ENCODE data around the gene ERC1. TPM values are rescaled to one million over a fixed set of nuclear protein-coding genes. Genes with fewer than 3 reads are reported as not detected.

Gene ERC1
- total RNA-seq, 2 experiments from 2014 or later = 40.1 to 49.6 TPM

GRCh38 chr12:1019283-1019682, 28.3 kb downstream of the ERC1 start:
- ChIA-PET CTCF (no interaction called here), POLR2A (no interaction called here)
- H3K4me1 Mint-ChIP-seq (ENCODE audit: low read depth) = peaks cover 25% of the 10 kb centered on the region
- H3K9me3 Mint-ChIP-seq = no peaks in the 10 kb centered on the region
- peaks cover 32% of the 10 kb centered on the region for H3K36me3 Mint-ChIP-seq (ENCODE audit: low read depth)
- TF ChIP-seq CTCF (IDR thresholded peaks at IDR 0.05) = no peak
- no peak overlapping the region for H3K4me3 Mint-ChIP-seq
- no peak for DNase-seq
- Histone ChIP-seq H3K27ac (ENCODE audit: low read depth in 1 of 2, low read length in 2 of 2) (no peak overlapping the region), H3K27me3 (ENCODE audit: control insufficient read depth in 1 of 2, insufficient read depth in 2 of 2, low read length in 2 of 2) (no peaks in the 10 kb centered on the region), H3K4me3 (ENCODE audit: low read length) (no peak overlapping the region), H3K36me3 (ENCODE audit: insufficient read depth, low read length) (peaks cover 4% of the 10 kb centered on the region), H3K4me1 (ENCODE audit: insufficient read depth, low read length) (no peaks in the 10 kb centered on the region), H3K9me3 (ENCODE audit: control insufficient read depth in 1 of 2, insufficient read depth in 1 of 2, low read length in 2 of 2) (no peaks in the 10 kb centered on the region)
- intact Hi-C loops (cut with DNase I, micrococcal nuclease) = no loop called here
- H3K27ac Mint-ChIP-seq = no peak overlapping the region
- no peaks in the 10 kb centered on the region for H3K27me3 Mint-ChIP-seq
- no peak for ATAC-seq (ENCODE audit: poor library complexity)

GRCh38 chr12:1020389-1020788, 29.4 kb downstream of the ERC1 start:
- Mint-ChIP-seq H3K4me3 (no peak overlapping the region), H3K4me1 (ENCODE audit: low read depth) (peaks cover 25% of the 10 kb centered on the region), H3K27me3 (no peaks in the 10 kb centered on the region), H3K9me3 (no peaks in the 10 kb centered on the region), H3K27ac (no peak overlapping the region), H3K36me3 (ENCODE audit: low read depth) (peaks cover 32% of the 10 kb centered on the region)
- intact Hi-C loops (cut with DNase I, micrococcal nuclease) = no loop called here
- H3K36me3 ChIP-seq (ENCODE audit: insufficient read depth, low read length) = peaks cover 4% of the 10 kb centered on the region
- no peak for TF ChIP-seq CTCF (IDR thresholded peaks at IDR 0.05)
- no peaks in the 10 kb centered on the region for H3K4me1 ChIP-seq (ENCODE audit: insufficient read depth, low read length)
- H3K4me3 ChIP-seq (ENCODE audit: low read length) = no peak overlapping the region
- no peaks in the 10 kb centered on the region for H3K9me3 ChIP-seq (ENCODE audit: control insufficient read depth in 1 of 2, insufficient read depth in 1 of 2, low read length in 2 of 2)
- ChIA-PET POLR2A (no interaction called here), CTCF (no interaction called here)
- H3K27me3 ChIP-seq (ENCODE audit: control insufficient read depth in 1 of 2, insufficient read depth in 2 of 2, low read length in 2 of 2) = no peaks in the 10 kb centered on the region
- no peak overlapping the region for H3K27ac ChIP-seq (ENCODE audit: low read depth in 1 of 2, low read length in 2 of 2)
- DNase-seq (no peak), ATAC-seq (ENCODE audit: poor library complexity) (no peak)

- intact Hi-C loops (cut with DNase I, micrococcal nuclease) = no loop called here
- no peak for ATAC-seq (ENCODE audit: poor library complexity)
- H3K27me3 ChIP-seq (ENCODE audit: control insufficient read depth in 1 of 2, insufficient read depth in 2 of 2, low read length in 2 of 2) = no peaks in the 10 kb centered on the region
- no peaks in the 10 kb centered on the region for H3K9me3 ChIP-seq (ENCODE audit: control insufficient read depth in 1 of 2, insufficient read depth in 1 of 2, low read length in 2 of 2)
- ChIA-PET CTCF (no interaction called here), POLR2A (no interaction called here)
- no peaks in the 10 kb centered on the region for H3K9me3 Mint-ChIP-seq
- H3K4me3 Mint-ChIP-seq = no peak overlapping the region
- no peak for TF ChIP-seq CTCF (IDR thresholded peaks at IDR 0.05)
- H3K4me1 ChIP-seq (ENCODE audit: insufficient read depth, low read length) = no peaks in the 10 kb centered on the region
- peaks cover 20% of the 10 kb centered on the region for H3K4me1 Mint-ChIP-seq (ENCODE audit: low read depth)
- no peak overlapping the region for H3K27ac Mint-ChIP-seq
- no peaks in the 10 kb centered on the region for H3K27me3 Mint-ChIP-seq
- H3K36me3 Mint-ChIP-seq (ENCODE audit: low read depth) = peaks cover 29% of the 10 kb centered on the region
- no peak for DNase-seq
- no peak overlapping the region for H3K27ac ChIP-seq (ENCODE audit: low read depth in 1 of 2, low read length in 2 of 2)
- H3K36me3 ChIP-seq (ENCODE audit: insufficient read depth, low read length) = peaks cover 4% of the 10 kb centered on the region
- H3K4me3 ChIP-seq (ENCODE audit: low read length) = no peak overlapping the region
These were observed 31.3 kb downstream of the ERC1 start for GRCh38 chr12:1022032-1022970.
